ENCODE results near the gene FHIP1B.

The FHIP1B gene

DNA sequence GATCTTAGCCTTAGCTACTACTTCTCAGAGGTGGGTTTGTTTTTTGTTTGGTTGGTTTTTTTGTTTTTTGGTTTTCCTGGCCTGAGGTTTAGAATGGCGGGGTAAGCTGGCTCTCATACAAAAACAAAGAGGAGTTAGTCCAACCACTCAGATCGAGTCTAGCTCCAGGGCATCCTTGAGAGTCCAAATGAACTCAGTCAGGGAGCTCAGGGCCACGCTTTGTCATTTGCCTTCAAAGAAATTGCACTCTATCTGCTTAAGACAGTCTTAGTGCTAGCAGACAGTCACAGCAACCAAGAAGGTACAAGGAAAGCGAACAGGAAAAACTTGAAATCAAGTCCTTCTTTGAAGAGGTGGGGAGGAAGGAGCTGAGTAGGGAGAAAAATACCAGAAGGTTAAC is 17.9 kb downstream of the FHIP1B start:
- TF ChIP-seq, protein P1, sequence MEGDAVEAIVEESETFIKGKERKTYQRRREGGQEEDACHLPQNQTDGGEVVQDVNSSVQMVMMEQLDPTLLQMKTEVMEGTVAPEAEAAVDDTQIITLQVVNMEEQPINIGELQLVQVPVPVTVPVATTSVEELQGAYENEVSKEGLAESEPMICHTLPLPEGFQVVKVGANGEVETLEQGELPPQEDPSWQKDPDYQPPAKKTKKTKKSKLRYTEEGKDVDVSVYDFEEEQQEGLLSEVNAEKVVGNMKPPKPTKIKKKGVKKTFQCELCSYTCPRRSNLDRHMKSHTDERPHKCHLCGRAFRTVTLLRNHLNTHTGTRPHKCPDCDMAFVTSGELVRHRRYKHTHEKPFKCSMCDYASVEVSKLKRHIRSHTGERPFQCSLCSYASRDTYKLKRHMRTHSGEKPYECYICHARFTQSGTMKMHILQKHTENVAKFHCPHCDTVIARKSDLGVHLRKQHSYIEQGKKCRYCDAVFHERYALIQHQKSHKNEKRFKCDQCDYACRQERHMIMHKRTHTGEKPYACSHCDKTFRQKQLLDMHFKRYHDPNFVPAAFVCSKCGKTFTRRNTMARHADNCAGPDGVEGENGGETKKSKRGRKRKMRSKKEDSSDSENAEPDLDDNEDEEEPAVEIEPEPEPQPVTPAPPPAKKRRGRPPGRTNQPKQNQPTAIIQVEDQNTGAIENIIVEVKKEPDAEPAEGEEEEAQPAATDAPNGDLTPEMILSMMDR (IDR thresholded peaks at IDR 0.05; ENCODE audit: low read depth, low read length, missing control alignments) = no peak
- H3K4me3 ChIP-seq (ENCODE audit: low read depth, low read length) = no peak overlapping the region
- DNase-seq (ENCODE audit: low read depth) = no peak

DNA sequence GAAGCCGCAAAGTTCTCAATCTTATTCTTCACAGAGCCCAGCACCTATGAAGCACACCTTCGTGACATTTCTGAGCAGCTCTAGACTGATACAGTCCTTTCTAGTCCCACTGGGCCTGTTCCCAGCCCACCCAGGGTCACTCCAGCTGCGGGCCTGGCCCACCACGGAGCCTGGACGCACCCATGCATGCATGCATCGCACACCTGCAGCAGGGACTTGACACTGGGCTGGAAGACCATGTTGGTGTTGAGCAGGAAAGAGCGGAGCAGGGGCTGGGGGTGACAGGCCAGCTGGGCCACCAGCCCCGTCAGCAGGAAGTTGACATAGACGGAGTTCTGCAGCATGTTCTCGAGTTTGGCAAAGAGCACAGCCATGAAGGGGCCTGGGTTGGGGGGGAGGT is 19.9 kb downstream of the FHIP1B start:
- TF ChIP-seq, protein P1 (IDR thresholded peaks at IDR 0.05; ENCODE audit: low read depth, low read length, missing control alignments) = no peak
- no peak for DNase-seq (ENCODE audit: low read depth)
- no peak overlapping the region for H3K4me3 ChIP-seq (ENCODE audit: low read depth, low read length)

DNA sequence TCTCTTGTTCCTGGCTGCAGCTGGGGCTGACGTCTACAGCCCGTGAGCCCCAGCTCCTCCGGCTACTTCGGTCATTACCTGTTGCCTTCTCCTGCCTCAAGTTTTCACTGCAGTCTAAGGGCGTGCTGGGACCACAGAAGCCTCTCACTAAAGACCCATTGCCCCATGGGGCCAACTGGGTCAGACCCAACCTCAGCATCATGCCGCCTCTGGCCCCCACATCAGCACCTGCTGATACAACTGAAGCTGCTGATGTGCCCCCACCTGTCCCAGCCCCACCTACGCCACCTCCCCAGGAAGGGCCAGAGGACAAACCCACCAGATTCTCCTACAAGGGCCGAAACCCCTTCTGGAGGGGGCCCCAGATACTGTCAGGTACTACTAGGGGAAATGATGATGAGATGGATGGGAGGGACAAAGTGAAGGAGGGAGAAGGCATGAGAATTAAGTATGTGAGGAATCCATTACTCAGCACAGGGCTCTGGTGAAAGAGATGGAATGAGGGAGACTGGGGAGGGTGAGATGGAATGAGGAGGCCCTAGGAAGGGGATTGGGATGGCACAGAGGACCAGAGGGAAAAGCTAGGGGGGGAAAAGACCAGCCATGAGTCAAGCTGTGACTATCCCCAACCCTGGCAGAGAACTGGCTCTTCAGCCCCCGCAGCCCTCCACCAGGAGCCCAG is 24.0 kb downstream of the FHIP1B start:
- H3K4me3 ChIP-seq (ENCODE audit: low read depth, low read length) = no peak overlapping the region
- no peak for DNase-seq (ENCODE audit: low read depth)
- TF ChIP-seq, protein P1 (IDR thresholded peaks at IDR 0.05; ENCODE audit: low read depth, low read length, missing control alignments) = no peak

DNA sequence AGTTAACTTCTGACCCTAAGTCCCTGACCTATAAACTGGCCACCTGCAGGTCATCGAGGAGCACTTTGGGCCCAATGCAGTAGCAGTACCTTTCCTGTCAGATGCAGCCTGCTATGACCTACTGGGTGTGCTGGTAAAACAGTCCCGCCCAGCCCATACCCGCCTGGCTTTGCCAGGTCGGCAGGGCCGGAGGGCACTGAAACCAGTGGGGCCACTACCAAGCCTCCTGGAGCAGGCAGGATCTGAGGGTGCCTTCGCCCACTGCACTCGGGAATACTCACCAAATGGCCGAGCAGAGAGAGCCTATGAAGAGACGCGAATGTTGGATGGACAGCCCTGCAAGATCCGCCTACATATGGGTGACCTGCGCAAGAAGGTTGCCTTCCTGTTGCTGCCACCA is 24.6 kb downstream of the FHIP1B start:
- TF ChIP-seq, protein P1 (IDR thresholded peaks at IDR 0.05; ENCODE audit: low read depth, low read length, missing control alignments) = no peak
- DNase-seq (ENCODE audit: low read depth) = no peak

DNA sequence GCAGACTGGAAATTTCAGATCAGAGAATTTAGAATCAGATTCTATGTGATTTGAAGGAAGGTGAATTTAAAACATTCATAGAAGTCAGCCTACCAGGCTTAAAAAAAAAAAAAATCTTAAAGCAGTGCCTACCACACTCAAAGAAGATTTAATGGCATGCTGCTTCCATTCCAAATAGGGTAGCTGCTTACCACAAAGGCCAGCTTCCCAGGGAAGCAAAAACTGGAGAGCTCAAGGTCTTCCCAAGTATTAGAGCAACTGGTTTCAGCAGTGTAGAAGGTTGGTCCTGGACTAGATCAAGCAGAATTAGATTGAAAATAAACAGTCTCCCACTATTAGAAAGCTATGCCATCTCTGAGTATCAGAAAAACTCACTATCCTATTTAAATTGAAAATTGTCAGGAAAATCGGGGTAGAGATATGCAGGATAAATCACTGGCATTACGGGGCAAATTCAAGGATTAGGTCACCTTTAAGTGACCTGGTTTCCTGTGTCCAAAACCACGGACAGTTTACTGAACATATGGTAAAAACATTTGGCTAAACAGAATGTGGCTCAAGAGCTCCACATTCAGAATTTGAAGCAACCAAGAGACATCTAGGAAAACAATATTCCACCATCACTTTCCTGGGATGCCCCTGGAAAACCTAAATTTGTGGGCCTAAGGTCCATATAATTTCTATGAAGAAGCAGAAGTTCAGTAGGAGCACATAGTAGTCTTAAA is 27.8 kb downstream of the FHIP1B start:
- DNase-seq (ENCODE audit: low read depth) = no peak
- H3K4me3 ChIP-seq (ENCODE audit: low read depth, low read length) = no peak overlapping the region
- TF ChIP-seq, protein P1 (IDR thresholded peaks at IDR 0.05; ENCODE audit: low read depth, low read length, missing control alignments) = no peak

More for the DNA sequence above, 24.6 kb downstream of the FHIP1B start:
- no peak overlapping the region for H3K4me3 ChIP-seq (ENCODE audit: low read depth, low read length)

DNA sequence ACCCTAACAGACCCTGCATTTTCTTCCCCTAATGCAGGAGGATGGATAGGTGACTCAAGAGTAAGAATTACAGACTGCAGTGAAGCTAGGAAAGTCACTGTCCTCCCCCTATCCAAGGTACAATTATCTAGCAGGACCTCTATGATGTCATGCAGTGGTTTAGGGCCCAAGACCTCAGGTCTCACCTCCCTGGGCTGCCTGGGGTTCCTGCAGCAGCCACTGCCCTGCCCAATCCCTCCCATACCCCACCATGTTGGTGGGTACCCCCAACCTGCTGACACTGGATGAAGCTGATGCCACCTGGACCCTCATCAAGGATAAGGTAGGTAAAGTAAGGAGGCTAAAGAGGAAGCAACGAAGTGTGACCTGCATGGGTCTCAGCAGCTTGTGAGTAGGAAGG is 29.1 kb downstream of the FHIP1B start, which contains the start of gene C11orf42:
TSS of gene C11orf42 (plus strand) at position 192 of the 400 bp plus-strand sequence. CDS start at position 251, 59 bp downstream.
- no peak for DNase-seq (ENCODE audit: low read depth)
- TF ChIP-seq, protein P1 (IDR thresholded peaks at IDR 0.05; ENCODE audit: low read depth, low read length, missing control alignments) = no peak
- H3K4me3 ChIP-seq (ENCODE audit: low read depth, low read length) = no peak within 1 kb of the TSS

Measured in GM12864 (cell line).